ENCODE results near the gene CACNA1I. TPM values are rescaled to one million over a fixed set of nuclear protein-coding genes. Genes with fewer than 3 reads are reported as not detected.

The CACNA1I gene
- polyA plus RNA-seq, 3 donors, result 0.04 TPM; not detected in 2

DNA sequence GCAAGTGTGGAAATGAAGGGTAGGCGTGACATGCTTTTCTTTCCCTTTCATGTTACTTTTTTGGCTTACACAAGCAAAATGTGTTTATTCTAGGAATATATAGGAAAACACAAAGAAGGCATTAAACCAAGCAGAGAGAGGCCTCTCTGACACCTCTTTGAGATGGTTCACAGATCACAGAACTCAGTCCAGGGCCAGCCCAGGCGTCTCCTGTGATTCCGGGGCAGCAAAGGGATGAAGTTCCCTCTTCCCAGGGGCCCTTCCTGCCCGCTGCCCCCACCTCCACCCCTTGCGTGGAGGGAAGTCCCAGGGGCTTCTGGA lies 78.0 kb downstream of the CACNA1I start:
- DNase-seq, result no peak
- Histone ChIP-seq H2AFZ (ENCODE audit: insufficient read depth, low read depth, low read length, poor library complexity, severe bottlenecking) (no peak overlapping the region), H3K9ac (ENCODE audit: insufficient read depth, low read length, poor library complexity, severe bottlenecking) (no peak overlapping the region), H3K4me2 (replicated peaks; ENCODE audit: extremely low read depth, low read length, poor library complexity, severe bottlenecking) (no peak overlapping the region), H3K4me3 (replicated peaks in 1 of 3; ENCODE audit: low read depth in 2 of 3, low read length in 3 of 3) (no peak overlapping the region), H3K27ac (ENCODE audit: low read depth in 1 of 2, low read length in 2 of 2) (no peak overlapping the region), H3K27me3 (ENCODE audit: control insufficient read depth in 2 of 2, insufficient read depth in 2 of 2, low read length in 2 of 2) (no peaks in the 10 kb centered on the region), H3K36me3 (replicated peaks in 1 of 2; ENCODE audit: control insufficient read depth in 1 of 2, insufficient read depth in 2 of 2, low read length in 2 of 2) (no peaks in the 10 kb centered on the region), H4K20me1 (ENCODE audit: insufficient read depth, low read length) (no peaks in the 10 kb centered on the region), H3K79me2 (ENCODE audit: insufficient read depth, low read length) (no peaks in the 10 kb centered on the region), H3K4me1 (ENCODE audit: control insufficient read depth in 1 of 2, insufficient read depth in 2 of 2, low read length in 2 of 2) (no peaks in the 10 kb centered on the region), H3K9me3 (replicated peaks in 1 of 2; ENCODE audit: control insufficient read depth in 1 of 2, insufficient read depth in 1 of 2, low read length in 2 of 2) (no peaks in the 10 kb centered on the region)
- intact Hi-C loops (cut with micrococcal nuclease), result no loop called here
- Mint-ChIP-seq H3K9me3 (no peaks in the 10 kb centered on the region), H3K4me1 (no peaks in the 10 kb centered on the region), H3K36me3 (no peaks in the 10 kb centered on the region), H3K27me3 (ENCODE audit: low read depth in 3 of 3) (peaks cover 1 to 5% (median 4%) of the 10 kb centered on the region in 3 donors), H3K27ac (no peak overlapping the region), H3K4me3 (no peak overlapping the region)
- WGBS (ENCODE audit: insufficient coverage), result 80% methylated on average over 2 of the region's 5 CpGs
- TF ChIP-seq, protein P1, sequence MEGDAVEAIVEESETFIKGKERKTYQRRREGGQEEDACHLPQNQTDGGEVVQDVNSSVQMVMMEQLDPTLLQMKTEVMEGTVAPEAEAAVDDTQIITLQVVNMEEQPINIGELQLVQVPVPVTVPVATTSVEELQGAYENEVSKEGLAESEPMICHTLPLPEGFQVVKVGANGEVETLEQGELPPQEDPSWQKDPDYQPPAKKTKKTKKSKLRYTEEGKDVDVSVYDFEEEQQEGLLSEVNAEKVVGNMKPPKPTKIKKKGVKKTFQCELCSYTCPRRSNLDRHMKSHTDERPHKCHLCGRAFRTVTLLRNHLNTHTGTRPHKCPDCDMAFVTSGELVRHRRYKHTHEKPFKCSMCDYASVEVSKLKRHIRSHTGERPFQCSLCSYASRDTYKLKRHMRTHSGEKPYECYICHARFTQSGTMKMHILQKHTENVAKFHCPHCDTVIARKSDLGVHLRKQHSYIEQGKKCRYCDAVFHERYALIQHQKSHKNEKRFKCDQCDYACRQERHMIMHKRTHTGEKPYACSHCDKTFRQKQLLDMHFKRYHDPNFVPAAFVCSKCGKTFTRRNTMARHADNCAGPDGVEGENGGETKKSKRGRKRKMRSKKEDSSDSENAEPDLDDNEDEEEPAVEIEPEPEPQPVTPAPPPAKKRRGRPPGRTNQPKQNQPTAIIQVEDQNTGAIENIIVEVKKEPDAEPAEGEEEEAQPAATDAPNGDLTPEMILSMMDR (IDR thresholded peaks at IDR 0.05), result no peak

DNA sequence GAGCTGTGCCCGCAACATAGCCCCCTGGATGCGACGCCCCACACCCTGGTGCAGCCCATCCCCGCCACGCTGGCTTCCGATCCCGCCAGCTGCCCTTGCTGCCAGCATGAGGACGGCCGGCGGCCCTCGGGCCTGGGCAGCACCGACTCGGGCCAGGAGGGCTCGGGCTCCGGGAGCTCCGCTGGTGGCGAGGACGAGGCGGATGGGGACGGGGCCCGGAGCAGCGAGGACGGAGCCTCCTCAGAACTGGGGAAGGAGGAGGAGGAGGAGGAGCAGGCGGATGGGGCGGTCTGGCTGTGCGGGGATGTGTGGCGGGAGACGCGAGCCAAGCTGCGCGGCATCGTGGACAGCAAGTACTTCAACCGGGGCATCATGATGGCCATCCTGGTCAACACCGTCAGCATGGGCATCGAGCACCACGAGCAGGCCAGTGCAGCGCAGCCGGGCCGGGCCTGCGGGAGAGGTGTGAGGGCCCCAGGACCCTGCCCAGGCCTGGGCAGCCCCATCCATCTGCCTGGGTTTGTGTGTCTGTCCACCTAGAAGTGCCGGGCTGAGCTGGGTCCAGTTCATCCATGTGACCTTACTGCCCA lies 79.0 kb downstream of the CACNA1I start:
- Histone ChIP-seq H3K4me2 (replicated peaks; ENCODE audit: extremely low read depth, low read length, poor library complexity, severe bottlenecking) (no peak overlapping the region), H3K4me1 (ENCODE audit: control insufficient read depth in 1 of 2, insufficient read depth in 2 of 2, low read length in 2 of 2) (no peaks in the 10 kb centered on the region), H3K27ac (ENCODE audit: low read depth in 1 of 2, low read length in 2 of 2) (no peak overlapping the region), H3K27me3 (ENCODE audit: control insufficient read depth in 2 of 2, insufficient read depth in 2 of 2, low read length in 2 of 2) (no peaks in the 10 kb centered on the region), H2AFZ (ENCODE audit: insufficient read depth, low read depth, low read length, poor library complexity, severe bottlenecking) (no peak overlapping the region), H3K36me3 (replicated peaks in 1 of 2; ENCODE audit: control insufficient read depth in 1 of 2, insufficient read depth in 2 of 2, low read length in 2 of 2) (no peaks in the 10 kb centered on the region), H3K4me3 (replicated peaks in 1 of 3; ENCODE audit: low read depth in 2 of 3, low read length in 3 of 3) (no peak overlapping the region), H3K79me2 (ENCODE audit: insufficient read depth, low read length) (no peaks in the 10 kb centered on the region), H3K9ac (ENCODE audit: insufficient read depth, low read length, poor library complexity, severe bottlenecking) (no peak overlapping the region), H4K20me1 (ENCODE audit: insufficient read depth, low read length) (no peaks in the 10 kb centered on the region), H3K9me3 (replicated peaks in 1 of 2; ENCODE audit: control insufficient read depth in 1 of 2, insufficient read depth in 1 of 2, low read length in 2 of 2) (no peaks in the 10 kb centered on the region)
- WGBS (ENCODE audit: insufficient coverage), result 98% methylated on average over 40 of the region's 41 CpGs
- H3K36me3 Mint-ChIP-seq, result no peaks in the 10 kb centered on the region
- no peak for DNase-seq
- peaks cover 2 to 5% (median 3%) of the 10 kb centered on the region in 3 donors for H3K27me3 Mint-ChIP-seq (ENCODE audit: low read depth in 3 of 3)
- H3K9me3 Mint-ChIP-seq, result peaks cover 0 to 2% (median 0%) of the 10 kb centered on the region in 7 donors
- no peak overlapping the region for H3K27ac Mint-ChIP-seq
- no peak overlapping the region for H3K4me3 Mint-ChIP-seq
- TF ChIP-seq, protein P1 (IDR thresholded peaks at IDR 0.05), result no peak
- intact Hi-C loops (cut with micrococcal nuclease), result no loop called here
- H3K4me1 Mint-ChIP-seq, result no peaks in the 10 kb centered on the region
